Activated naive CD8-positive, alpha-beta T cell (primary cell): Measurements from ENCODE around the gene KTN1.

Experiments used
- H3K27ac Mint-ChIP-seq: one replicate; pipeline ENCODE4 v1.8.0; 2021; ENCODE audit warnings: mixed read lengths
- H3K27me3 Mint-ChIP-seq: one replicate; pipeline ENCODE4 v1.8.0; 2021; ENCODE audit warnings: mixed read lengths
- H3K36me3 Mint-ChIP-seq: one replicate; pipeline ENCODE4 v1.8.0; 2021; ENCODE audit warnings: mixed read lengths
- H3K4me1 Mint-ChIP-seq: one replicate; pipeline ENCODE4 v1.8.0; 2021; ENCODE audit warnings: low read depth, mixed read lengths
- H3K4me3 Mint-ChIP-seq: one replicate; pipeline ENCODE4 v1.8.0; 2021; ENCODE audit warnings: mild to moderate bottlenecking, mixed read lengths
- H3K9me3 Mint-ChIP-seq: one replicate; pipeline ENCODE4 v1.8.0; 2021; ENCODE audit warnings: low read depth, mixed read lengths

Gene KTN1

DNA sequence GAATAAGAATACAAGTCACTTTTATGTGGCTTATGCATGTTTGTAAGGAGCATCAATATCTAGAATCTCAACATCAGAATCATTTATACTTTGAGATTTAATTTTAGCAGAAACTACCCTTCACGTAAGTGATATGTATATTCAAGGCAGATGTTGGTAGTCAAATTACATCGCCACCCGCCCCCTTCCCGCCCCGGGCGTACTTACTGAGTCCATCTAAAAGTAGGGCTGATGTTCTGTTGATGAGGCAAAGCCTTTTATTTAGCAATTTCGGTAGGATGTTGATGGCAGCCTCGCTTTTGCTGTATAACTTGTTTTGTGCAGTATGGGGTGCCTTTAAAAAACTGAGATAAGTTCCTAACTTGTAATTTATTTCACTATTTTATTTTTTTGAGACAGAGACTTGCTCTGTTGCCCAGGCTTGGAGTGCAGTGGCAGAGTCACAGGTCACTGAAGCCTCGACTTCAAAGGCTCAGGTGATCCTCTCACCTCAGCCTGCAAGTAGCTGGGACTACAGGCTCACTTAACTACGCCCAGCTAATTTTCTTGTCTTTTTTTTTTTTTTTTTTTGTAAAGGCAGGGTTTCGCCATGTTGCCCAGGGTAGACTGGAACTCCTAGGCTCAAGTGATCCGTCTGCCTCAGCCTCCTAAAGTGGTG is 30.8 kb downstream of the KTN1 start:
- peaks cover 10% of the 10 kb centered on the region for H3K36me3 Mint-ChIP-seq
- H3K4me1 Mint-ChIP-seq, result peaks cover 29% of the 10 kb centered on the region
- no peak overlapping the region for H3K4me3 Mint-ChIP-seq
- H3K27ac Mint-ChIP-seq, result no peak overlapping the region
- H3K27me3 Mint-ChIP-seq, result no peaks in the 10 kb centered on the region
- no peaks in the 10 kb centered on the region for H3K9me3 Mint-ChIP-seq

GRCh38 chr14:55611859-55612258 is 31.9 kb downstream of the KTN1 start:
- H3K9me3 Mint-ChIP-seq, result no peaks in the 10 kb centered on the region
- peaks cover 18% of the 10 kb centered on the region for H3K36me3 Mint-ChIP-seq
- peak overlapping the region; percentile 4 for H3K27ac Mint-ChIP-seq
- H3K4me3 Mint-ChIP-seq, result no peak overlapping the region
- H3K4me1 Mint-ChIP-seq, result peaks cover 26% of the 10 kb centered on the region
- H3K27me3 Mint-ChIP-seq, result no peaks in the 10 kb centered on the region

GRCh38 chr14:55614304-55614703 is 34.3 kb downstream of the KTN1 start:
- H3K9me3 Mint-ChIP-seq, result no peaks in the 10 kb centered on the region
- no peak overlapping the region for H3K4me3 Mint-ChIP-seq
- H3K27ac Mint-ChIP-seq, result no peak overlapping the region
- peaks cover 14% of the 10 kb centered on the region for H3K4me1 Mint-ChIP-seq
- H3K36me3 Mint-ChIP-seq, result peaks cover 32% of the 10 kb centered on the region
- no peaks in the 10 kb centered on the region for H3K27me3 Mint-ChIP-seq

DNA sequence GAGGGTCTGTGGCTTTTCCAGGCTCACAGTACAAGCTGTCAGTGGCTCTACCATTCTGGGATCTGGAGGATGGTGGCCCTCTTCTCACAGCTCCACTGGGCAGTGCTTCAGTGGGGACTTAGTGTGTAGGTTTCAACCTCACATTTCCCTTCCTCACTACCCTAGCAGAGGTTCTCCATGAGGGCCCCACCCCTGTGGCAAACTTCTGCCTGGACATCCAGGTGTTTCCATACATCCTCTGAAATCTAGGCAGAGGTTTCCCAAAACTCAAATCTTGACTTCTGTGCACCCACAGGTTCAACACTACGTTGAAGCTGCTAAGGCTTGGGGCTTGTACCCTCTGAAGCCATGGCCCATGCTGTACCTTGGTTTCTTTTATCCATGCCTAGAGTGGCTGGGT is 40.3 kb downstream of the KTN1 start:
- H3K27me3 Mint-ChIP-seq, result no peaks in the 10 kb centered on the region
- H3K4me3 Mint-ChIP-seq, result no peak overlapping the region
- peaks cover 4% of the 10 kb centered on the region for H3K4me1 Mint-ChIP-seq
- no peak overlapping the region for H3K27ac Mint-ChIP-seq
- peaks cover 50% of the 10 kb centered on the region for H3K36me3 Mint-ChIP-seq
- no peaks in the 10 kb centered on the region for H3K9me3 Mint-ChIP-seq

DNA sequence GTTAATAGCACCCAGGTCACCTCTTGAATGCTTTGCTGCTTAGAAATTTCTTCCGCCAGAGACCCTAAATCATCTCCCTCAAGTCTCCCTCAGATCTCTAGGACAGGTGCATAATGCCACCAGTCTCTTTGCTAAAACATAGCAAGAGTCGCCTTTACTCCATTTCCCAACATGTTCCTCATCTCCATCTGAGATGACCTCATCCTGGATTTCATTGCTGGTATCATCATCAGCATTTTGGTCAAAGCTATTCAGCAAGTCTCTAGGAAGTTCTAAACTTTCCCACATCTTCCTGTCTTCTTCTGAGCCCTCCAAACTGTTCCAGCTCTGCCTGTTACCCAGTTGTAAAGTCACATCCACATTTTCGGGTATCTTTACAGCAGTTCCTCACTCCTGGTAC is 41.0 kb downstream of the KTN1 start:
- H3K4me1 Mint-ChIP-seq, result peaks cover 3% of the 10 kb centered on the region
- H3K36me3 Mint-ChIP-seq, result peaks cover 55% of the 10 kb centered on the region
- H3K27ac Mint-ChIP-seq, result no peak overlapping the region
- H3K9me3 Mint-ChIP-seq, result no peaks in the 10 kb centered on the region
- no peaks in the 10 kb centered on the region for H3K27me3 Mint-ChIP-seq
- no peak overlapping the region for H3K4me3 Mint-ChIP-seq

GRCh38 chr14:55621391-55621790 is 41.4 kb downstream of the KTN1 start:
- H3K27me3 Mint-ChIP-seq, result no peaks in the 10 kb centered on the region
- peaks cover 54% of the 10 kb centered on the region for H3K36me3 Mint-ChIP-seq
- peaks cover 4% of the 10 kb centered on the region for H3K4me1 Mint-ChIP-seq
- H3K4me3 Mint-ChIP-seq, result no peak overlapping the region
- H3K27ac Mint-ChIP-seq, result no peak overlapping the region
- no peaks in the 10 kb centered on the region for H3K9me3 Mint-ChIP-seq

DNA sequence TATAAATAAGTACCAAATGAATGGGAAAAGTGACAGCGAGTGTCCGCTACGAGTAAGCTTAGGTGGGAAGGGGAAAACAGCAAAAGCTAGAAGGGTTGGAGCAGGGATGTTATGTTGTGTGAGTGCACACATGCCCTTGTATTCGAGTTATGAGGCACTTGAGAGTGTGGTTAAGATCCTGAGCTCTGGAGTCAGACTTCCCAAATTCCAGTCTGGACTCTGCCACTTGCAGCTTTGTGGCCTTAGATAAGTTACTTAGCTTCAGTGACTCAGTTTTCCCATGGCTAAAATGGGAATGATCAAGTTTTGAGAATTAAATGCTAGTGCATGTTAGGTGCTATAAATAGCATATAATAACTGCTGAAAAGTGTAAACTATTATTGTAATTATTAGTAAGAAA is 44.9 kb downstream of the KTN1 start:
- H3K4me1 Mint-ChIP-seq, result peaks cover 6% of the 10 kb centered on the region
- no peak overlapping the region for H3K4me3 Mint-ChIP-seq
- H3K9me3 Mint-ChIP-seq, result no peaks in the 10 kb centered on the region
- H3K27ac Mint-ChIP-seq, result no peak overlapping the region
- H3K36me3 Mint-ChIP-seq, result peaks cover 44% of the 10 kb centered on the region
- no peaks in the 10 kb centered on the region for H3K27me3 Mint-ChIP-seq

DNA sequence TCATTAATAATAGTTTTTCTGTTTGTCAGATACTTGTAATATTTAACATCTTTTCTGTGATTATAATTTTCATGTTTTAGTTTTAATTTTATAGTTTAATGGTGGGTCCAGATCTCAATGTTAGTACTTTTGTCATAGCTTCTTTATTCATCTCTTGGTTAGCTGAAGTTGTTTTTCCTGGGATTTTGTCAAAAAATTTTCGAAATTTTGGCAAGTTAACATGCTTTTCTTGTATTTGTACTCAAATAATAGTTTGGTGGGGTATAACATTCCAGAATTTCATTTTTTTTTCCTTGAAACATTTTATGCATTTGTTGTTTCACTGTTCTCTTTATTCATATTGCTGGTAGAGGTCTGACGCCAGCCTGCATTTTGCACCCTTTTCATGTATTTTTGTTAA is 45.5 kb downstream of the KTN1 start:
- Mint-ChIP-seq H3K27ac (no peak overlapping the region), H3K4me3 (no peak overlapping the region), H3K4me1 (peaks cover 6% of the 10 kb centered on the region), H3K9me3 (no peaks in the 10 kb centered on the region), H3K27me3 (no peaks in the 10 kb centered on the region), H3K36me3 (peaks cover 44% of the 10 kb centered on the region)

- Mint-ChIP-seq H3K4me3 (no peak overlapping the region), H3K4me1 (peaks cover 5% of the 10 kb centered on the region), H3K36me3 (peaks cover 39% of the 10 kb centered on the region), H3K27ac (no peak overlapping the region), H3K27me3 (no peaks in the 10 kb centered on the region), H3K9me3 (no peaks in the 10 kb centered on the region)
Observed at GRCh38 chr14:55626131-55626530, 46.1 kb downstream of the KTN1 start.

GRCh38 chr14:55628426-55628825 is 48.4 kb downstream of the KTN1 start:
- H3K4me3 Mint-ChIP-seq, result no peak overlapping the region
- H3K27ac Mint-ChIP-seq, result no peak overlapping the region
- peaks cover 6% of the 10 kb centered on the region for H3K4me1 Mint-ChIP-seq
- peaks cover 33% of the 10 kb centered on the region for H3K36me3 Mint-ChIP-seq
- no peaks in the 10 kb centered on the region for H3K27me3 Mint-ChIP-seq
- no peaks in the 10 kb centered on the region for H3K9me3 Mint-ChIP-seq

DNA sequence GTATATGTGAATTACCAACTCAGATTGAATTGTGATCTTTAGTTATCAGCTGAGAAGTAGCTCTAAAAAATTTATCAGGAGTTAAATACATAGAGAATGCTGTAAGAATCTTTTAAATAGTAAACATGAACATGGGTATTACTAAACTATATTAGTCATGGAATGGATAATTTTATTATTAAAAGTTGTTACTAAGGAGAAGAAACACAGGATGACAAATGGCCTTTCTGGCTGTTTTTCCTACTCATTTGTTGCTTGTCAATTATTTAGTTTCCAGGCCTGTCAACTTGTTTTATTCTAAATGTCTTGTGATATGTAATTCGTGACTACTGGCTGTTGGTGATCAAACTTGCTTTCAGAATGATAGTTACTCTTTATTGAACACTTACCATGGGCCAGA is 58.7 kb downstream of the KTN1 start:
- no peak overlapping the region for H3K4me3 Mint-ChIP-seq
- no peaks in the 10 kb centered on the region for H3K27me3 Mint-ChIP-seq
- no peak overlapping the region for H3K27ac Mint-ChIP-seq
- peaks cover 6% of the 10 kb centered on the region for H3K4me1 Mint-ChIP-seq
- H3K9me3 Mint-ChIP-seq, result no peaks in the 10 kb centered on the region
- peaks cover 7% of the 10 kb centered on the region for H3K36me3 Mint-ChIP-seq

DNA sequence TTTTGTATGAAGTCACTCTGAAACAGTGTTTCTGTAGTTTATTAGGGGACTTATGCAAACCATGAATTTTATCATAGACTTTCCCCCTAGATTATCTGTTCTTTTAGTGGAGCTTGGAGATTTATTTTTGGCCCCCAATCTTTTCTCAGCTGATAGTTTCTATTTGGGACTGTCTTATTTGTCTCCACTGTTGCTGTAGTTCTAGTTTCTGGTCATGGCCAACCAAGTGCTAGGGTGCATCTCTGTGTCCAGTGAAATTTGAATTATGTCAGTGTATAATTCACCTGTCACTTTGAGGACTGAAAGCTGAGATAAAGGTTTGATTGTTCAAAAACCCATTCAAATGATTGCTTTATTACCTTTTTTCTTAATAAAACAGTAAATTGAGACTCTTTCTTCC is 61.3 kb downstream of the KTN1 start:
- no peaks in the 10 kb centered on the region for H3K9me3 Mint-ChIP-seq
- H3K4me1 Mint-ChIP-seq, result peaks cover 8% of the 10 kb centered on the region
- H3K27ac Mint-ChIP-seq, result no peak overlapping the region
- H3K4me3 Mint-ChIP-seq, result no peak overlapping the region
- no peaks in the 10 kb centered on the region for H3K27me3 Mint-ChIP-seq
- peaks cover 5% of the 10 kb centered on the region for H3K36me3 Mint-ChIP-seq

- H3K27ac Mint-ChIP-seq, result no peak overlapping the region
- no peak overlapping the region for H3K4me3 Mint-ChIP-seq
- peaks cover 5% of the 10 kb centered on the region for H3K36me3 Mint-ChIP-seq
- H3K4me1 Mint-ChIP-seq, result peaks cover 8% of the 10 kb centered on the region
- H3K27me3 Mint-ChIP-seq, result no peaks in the 10 kb centered on the region
- H3K9me3 Mint-ChIP-seq, result no peaks in the 10 kb centered on the region
Observed at GRCh38 chr14:55641954-55642353, 61.9 kb downstream of the KTN1 start.

DNA sequence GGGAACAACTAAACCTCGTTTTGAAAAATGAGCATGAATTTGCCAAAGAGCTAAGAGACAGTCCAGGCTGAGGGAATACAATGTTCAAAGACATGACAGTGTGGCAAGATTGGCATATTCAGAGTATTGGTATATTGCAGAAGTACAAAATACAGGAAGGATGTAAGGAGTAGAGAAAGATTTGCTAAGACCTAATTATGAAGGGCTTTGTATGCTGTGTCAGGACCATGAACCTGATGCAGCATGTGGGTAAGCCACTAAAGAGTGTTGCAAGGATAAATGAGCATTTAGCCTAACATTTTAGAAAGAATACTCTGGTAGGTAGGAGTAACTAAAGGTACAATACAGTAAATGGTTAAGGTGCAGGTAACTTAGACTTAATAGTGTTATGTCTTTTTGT is 65.1 kb downstream of the KTN1 start:
- no peak overlapping the region for H3K4me3 Mint-ChIP-seq
- no peak overlapping the region for H3K27ac Mint-ChIP-seq
- peaks cover 9% of the 10 kb centered on the region for H3K36me3 Mint-ChIP-seq
- no peaks in the 10 kb centered on the region for H3K27me3 Mint-ChIP-seq
- no peaks in the 10 kb centered on the region for H3K9me3 Mint-ChIP-seq
- H3K4me1 Mint-ChIP-seq, result peaks cover 10% of the 10 kb centered on the region

GRCh38 chr14:55645845-55646832 is 66.1 kb downstream of the KTN1 start:
- Mint-ChIP-seq H3K4me3 (no peak overlapping the region), H3K9me3 (no peaks in the 10 kb centered on the region), H3K27me3 (no peaks in the 10 kb centered on the region), H3K4me1 (peaks cover 13% of the 10 kb centered on the region), H3K36me3 (peaks cover 16% of the 10 kb centered on the region), H3K27ac (no peak overlapping the region)
